ENCODE results near the gene ACOX1. TPM values are rescaled to one million over a fixed set of nuclear protein-coding genes. Genes with fewer than 3 reads are reported as not detected.

Gene ACOX1
- total RNA-seq, 3 donors from 2014 or later (not counting 1 experiment from before 2014, with no cell fraction given) = 22.8 to 48.2 (median 28.2) TPM

DNA sequence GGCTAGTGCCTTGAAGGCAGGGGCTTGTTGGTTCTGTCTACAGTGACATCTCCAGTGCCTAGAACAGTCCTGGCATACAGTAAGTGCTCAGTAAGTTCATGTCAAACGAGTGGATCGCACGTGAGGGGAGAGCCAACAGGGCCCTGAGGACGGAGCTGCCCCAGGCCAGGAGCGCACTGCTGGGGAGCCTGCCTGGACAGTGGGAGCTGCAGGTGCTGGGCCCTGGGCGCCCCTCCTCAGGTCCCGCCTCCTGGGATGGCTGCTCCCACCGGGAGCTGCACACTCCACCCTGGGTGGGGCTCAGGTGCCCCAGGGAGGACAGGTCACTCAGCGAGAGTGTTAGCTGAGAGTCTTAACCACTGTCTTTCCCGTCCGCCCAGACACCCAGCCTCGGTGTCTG lies 46.3 kb upstream of the ACOX1 start:
- DNase-seq (no peak), ATAC-seq (no peak)
- Histone ChIP-seq H3K36me3 (ENCODE audit: control insufficient read depth, insufficient read depth, low read length) (no peaks in the 10 kb centered on the region), H3K9me3 (ENCODE audit: control insufficient read depth, insufficient read depth, low read length) (no peaks in the 10 kb centered on the region), H3K27me3 (ENCODE audit: control insufficient read depth, insufficient read depth, low read length) (no peaks in the 10 kb centered on the region), H3K4me1 (ENCODE audit: control insufficient read depth, insufficient read depth, low read length) (peaks cover 16% of the 10 kb centered on the region), H3K4me3 (ENCODE audit: low read length) (no peak overlapping the region), H3K27ac (ENCODE audit: low read length) (no peak overlapping the region)
- TF ChIP-seq, protein P1, sequence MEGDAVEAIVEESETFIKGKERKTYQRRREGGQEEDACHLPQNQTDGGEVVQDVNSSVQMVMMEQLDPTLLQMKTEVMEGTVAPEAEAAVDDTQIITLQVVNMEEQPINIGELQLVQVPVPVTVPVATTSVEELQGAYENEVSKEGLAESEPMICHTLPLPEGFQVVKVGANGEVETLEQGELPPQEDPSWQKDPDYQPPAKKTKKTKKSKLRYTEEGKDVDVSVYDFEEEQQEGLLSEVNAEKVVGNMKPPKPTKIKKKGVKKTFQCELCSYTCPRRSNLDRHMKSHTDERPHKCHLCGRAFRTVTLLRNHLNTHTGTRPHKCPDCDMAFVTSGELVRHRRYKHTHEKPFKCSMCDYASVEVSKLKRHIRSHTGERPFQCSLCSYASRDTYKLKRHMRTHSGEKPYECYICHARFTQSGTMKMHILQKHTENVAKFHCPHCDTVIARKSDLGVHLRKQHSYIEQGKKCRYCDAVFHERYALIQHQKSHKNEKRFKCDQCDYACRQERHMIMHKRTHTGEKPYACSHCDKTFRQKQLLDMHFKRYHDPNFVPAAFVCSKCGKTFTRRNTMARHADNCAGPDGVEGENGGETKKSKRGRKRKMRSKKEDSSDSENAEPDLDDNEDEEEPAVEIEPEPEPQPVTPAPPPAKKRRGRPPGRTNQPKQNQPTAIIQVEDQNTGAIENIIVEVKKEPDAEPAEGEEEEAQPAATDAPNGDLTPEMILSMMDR (IDR thresholded peaks at IDR 0.05) = no peak
- Mint-ChIP-seq H3K27ac (no peak overlapping the region), H3K4me1 (peaks cover 9 to 12% of the 10 kb centered on the region in 2 donors), H3K4me3 (no peak overlapping the region), H3K27me3 (ENCODE audit: low read depth in 2 of 2) (no peaks in the 10 kb centered on the region), H3K36me3 (no peaks in the 10 kb centered on the region), H3K9me3 (no peaks in the 10 kb centered on the region)
- intact Hi-C loops (cut with micrococcal nuclease) = no loop called here
- WGBS (ENCODE audit: insufficient coverage) = 91% methylated on average over 12 of the region's 12 CpGs

DNA sequence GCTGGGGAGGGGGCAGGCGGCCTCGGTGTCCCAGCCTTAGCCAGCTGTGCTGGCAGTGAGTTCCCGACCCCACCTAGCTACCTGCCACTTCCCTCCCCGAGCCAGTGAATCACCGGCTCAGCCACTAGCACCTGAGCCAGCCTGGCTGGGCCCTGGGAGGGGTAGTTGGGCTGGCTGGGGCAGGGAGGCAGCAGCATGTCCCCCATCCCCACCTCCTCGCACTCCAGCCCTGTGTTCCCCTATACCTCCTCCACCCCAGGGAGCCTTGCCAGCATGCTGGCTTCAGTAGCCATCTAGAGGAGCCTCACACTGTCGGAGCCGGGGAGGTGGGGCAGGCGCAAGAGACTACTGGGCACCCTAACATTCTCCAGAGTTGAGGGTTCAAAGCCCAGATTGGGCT lies 45.4 kb upstream of the ACOX1 start:
- Mint-ChIP-seq H3K4me3 (no peak overlapping the region), H3K9me3 (no peaks in the 10 kb centered on the region), H3K4me1 (peaks cover 4 to 10% of the 10 kb centered on the region in 2 donors), H3K27ac (no peak overlapping the region), H3K27me3 (ENCODE audit: low read depth in 2 of 2) (no peaks in the 10 kb centered on the region), H3K36me3 (no peaks in the 10 kb centered on the region)
- Histone ChIP-seq H3K27ac (ENCODE audit: low read length) (no peak overlapping the region), H3K9me3 (ENCODE audit: control insufficient read depth, insufficient read depth, low read length) (no peaks in the 10 kb centered on the region), H3K27me3 (ENCODE audit: control insufficient read depth, insufficient read depth, low read length) (no peaks in the 10 kb centered on the region), H3K4me3 (ENCODE audit: low read length) (no peak overlapping the region), H3K4me1 (ENCODE audit: control insufficient read depth, insufficient read depth, low read length) (peaks cover 7% of the 10 kb centered on the region), H3K36me3 (ENCODE audit: control insufficient read depth, insufficient read depth, low read length) (no peaks in the 10 kb centered on the region)
- ATAC-seq (no peak), DNase-seq (no peak)
- TF ChIP-seq, protein P1 (IDR thresholded peaks at IDR 0.05) = no peak
- intact Hi-C loops (cut with micrococcal nuclease) = no loop called here
- 93% methylated on average over 7 of the region's 9 CpGs for WGBS (ENCODE audit: insufficient coverage)

DNA sequence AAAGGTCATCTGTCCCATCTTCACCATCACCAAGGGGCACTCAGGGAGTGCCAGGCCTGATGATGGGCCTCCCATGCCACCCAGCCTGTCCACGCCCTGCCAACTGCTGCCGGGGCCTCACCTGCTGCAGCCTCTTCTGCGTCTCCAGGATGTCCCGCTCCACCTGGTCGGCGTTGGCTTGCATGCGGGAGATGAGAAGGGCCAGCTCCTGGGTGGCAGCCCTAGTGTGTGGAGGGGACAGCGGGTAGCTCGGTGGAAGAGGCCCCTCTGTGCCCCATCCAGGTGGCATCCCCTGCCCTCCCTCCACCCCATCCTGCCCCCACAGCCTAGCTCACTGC lies 44.9 kb upstream of the ACOX1 start:
- H3K27me3 ChIP-seq (ENCODE audit: control insufficient read depth, insufficient read depth, low read length) = no peaks in the 10 kb centered on the region
- no peaks in the 10 kb centered on the region for H3K36me3 ChIP-seq (ENCODE audit: control insufficient read depth, insufficient read depth, low read length)
- no peak overlapping the region for H3K4me3 ChIP-seq (ENCODE audit: low read length)
- peaks cover 2% of the 10 kb centered on the region for H3K4me1 ChIP-seq (ENCODE audit: control insufficient read depth, insufficient read depth, low read length)
- Mint-ChIP-seq H3K36me3 (no peaks in the 10 kb centered on the region), H3K9me3 (no peaks in the 10 kb centered on the region), H3K4me3 (no peak overlapping the region), H3K27ac (no peak overlapping the region), H3K27me3 (ENCODE audit: low read depth in 2 of 2) (no peaks in the 10 kb centered on the region), H3K4me1 (peaks cover 0 to 6% of the 10 kb centered on the region in 2 donors)
- TF ChIP-seq, protein P1 (IDR thresholded peaks at IDR 0.05) = no peak
- H3K27ac ChIP-seq (ENCODE audit: low read length) = no peak overlapping the region
- ATAC-seq (no peak), DNase-seq (no peak)
- H3K9me3 ChIP-seq (ENCODE audit: control insufficient read depth, insufficient read depth, low read length) = no peaks in the 10 kb centered on the region
- intact Hi-C loops (cut with micrococcal nuclease) = no loop called here
- 95% methylated on average over 8 of the region's 9 CpGs for WGBS (ENCODE audit: insufficient coverage)
